HepG2 (cell line): ENCODE results near the gene ACOT2. TPM values are rescaled to one million over a fixed set of nuclear protein-coding genes. Genes with fewer than 3 reads are reported as not detected.

ENCODE experiments used
- ATAC-seq: fragments of 200-7000 bp; cut with Tn5 transposase; 3 replicates; pipeline ENCODE4 v1.9.1; 2020; ENCODE audit warnings: mild to moderate bottlenecking, moderate library complexity
- BruUV-seq: library from RNA; stranded (reverse); fragments of 400-500 nt; replicated peaks from 2 replicates; lab custom pipeline; 2021; lab: Mats Ljungman, UMichigan
- CTCF ChIA-PET: fragments of 300-600 bp; formaldehyde crosslinking; extraction: SDS; loops from one replicate; lab custom pipeline; 2021; ENCODE audit warnings: low total read pairs, inconsistent platforms, low intra/inter-chr PET ratio; lab: Yijun Ruan, JAX
- POLR2A ChIA-PET: fragments of 350-600 bp; sonication (Branson Sonifier 250); formaldehyde crosslinking; loops from one replicate; lab custom pipeline; 2020; ENCODE audit warnings: antibody characterized with exemption, inconsistent platforms; lab: Yijun Ruan, JAX
- DNase-seq: peaks from one replicate; pipeline ENCODE4 v3.0.0-alpha.2; 2015; ENCODE audit warnings: low spot score
- FAIRE-seq: peaks from 3 replicates; lab custom pipeline; 2011; peaks lifted over from hg19 to GRCh38; lab: Jason Lieb, UNC
- H2AFZ ChIP-seq: one replicate; pipeline ENCODE4 v1.6.1; 2011; ENCODE audit warnings: low read length, inconsistent platforms
- H3K27ac ChIP-seq: fragments of 300-600 bp; 3 replicates; pipeline ENCODE4 v1.8.0; 2011; ENCODE audit warnings: mixed run types, mild to moderate bottlenecking, mixed read lengths, low read length, inconsistent platforms; ENCODE audit not compliant: insufficient read depth; ENCODE audit errors: extremely low read length
- H3K27me3 ChIP-seq, 2 experiments: fragments of 200-600 bp in 1 of 2; 2 replicates in 1 of 2; 3 replicates in 1 of 2; pipeline versions ENCODE4 v1.6.0 to v1.8.0; 2011; ENCODE audit warnings: low read length in 2 of 2, mild to moderate bottlenecking in 2 of 2, moderate library complexity in 2 of 2, inconsistent platforms in 1 of 2; ENCODE audit not compliant: insufficient read depth in 2 of 2, control insufficient read depth in 1 of 2
- H3K36me3 ChIP-seq, 2 experiments: fragments of 200-600 bp in 1 of 2; replicated peaks in 1 of 2; 2 replicates in 1 of 2; 3 replicates in 1 of 2; pipeline versions ENCODE4 v1.5.1 to v1.8.0; 2011; ENCODE audit warnings: low read length in 2 of 2, inconsistent platforms in 1 of 2; ENCODE audit not compliant: insufficient read depth in 2 of 2, control insufficient read depth in 1 of 2
- H3K4me1 ChIP-seq: 2 replicates; pipeline ENCODE4 v1.5.1; 2012; ENCODE audit warnings: low read length, inconsistent platforms; ENCODE audit not compliant: insufficient read depth
- H3K4me2 ChIP-seq: 2 replicates; pipeline ENCODE4 v1.6.0; 2011; ENCODE audit warnings: low read depth, low read length, inconsistent platforms
- H3K4me3 ChIP-seq, 3 experiments: fragments of 200-600 bp in 1 of 3; sonication (generic), shearing (Covaris generic) in 1 of 3; replicated peaks in 1 of 3; 2 replicates each; pipeline ENCODE4 v1.5.1; 2011 to 2016; ENCODE audit warnings: low read length in 3 of 3, inconsistent platforms in 2 of 3, low read depth in 2 of 3, mild to moderate bottlenecking in 2 of 3, control low read depth in 1 of 3, mixed read lengths in 1 of 3; ENCODE audit not compliant: insufficient read depth in 1 of 3
- H3K79me2 ChIP-seq: one replicate; pipeline ENCODE4 v1.6.1; 2011; ENCODE audit warnings: low read length, inconsistent platforms; ENCODE audit not compliant: insufficient read depth
- H3K9ac ChIP-seq: 2 replicates; pipeline ENCODE4 v1.6.0; 2011; ENCODE audit warnings: mild to moderate bottlenecking, low read depth, low read length, inconsistent platforms; ENCODE audit not compliant: insufficient read depth
- H3K9me3 ChIP-seq: 2 replicates; pipeline ENCODE4 v1.5.1; 2012; ENCODE audit warnings: mild to moderate bottlenecking, low read length
- H4K20me1 ChIP-seq: 2 replicates; pipeline ENCODE4 v1.6.0; 2011; ENCODE audit warnings: inconsistent platforms, mild to moderate bottlenecking, low read length, moderate library complexity; ENCODE audit not compliant: insufficient read depth
- CHD2 ChIP-seq: IDR thresholded peaks from 2 replicates; pipeline ENCODE4 v1.6.1; 2011; ENCODE audit warnings: low read depth, low read length, improper control_type of control experiment
- MAZ ChIP-seq, 2 experiments: sonication (generic) in 1 of 2; formaldehyde crosslinking in 1 of 2; IDR thresholded peaks; 2 replicates each; pipeline versions ENCODE4 v1.5.0 to v1.6.1; 2012 to 2020; ENCODE audit warnings: low read depth in 2 of 2, mild to moderate bottlenecking in 2 of 2, borderline replicate concordance in 1 of 2, improper control_type of control experiment in 1 of 2, low read length in 1 of 2, missing genetic modification reagents in 1 of 2, moderate library complexity in 1 of 2
- RFX3 ChIP-seq: IDR thresholded peaks from 2 replicates; pipeline ENCODE4 v1.6.1; 2016; ENCODE audit warnings: missing biosample characterization, missing genetic modification reagents
- SP1 ChIP-seq, 2 experiments: fragments of 450-650 bp in 1 of 2; sonication (generic) in 1 of 2; formaldehyde crosslinking in 1 of 2; IDR thresholded peaks; 2 replicates each; pipeline versions ENCODE4 v1.4.0 to v1.6.1; 2016 to 2020; ENCODE audit warnings: missing genetic modification reagents in 1 of 2
- ZBTB40 ChIP-seq, 2 experiments: fragments of 450-650 bp in 1 of 2; sonication (generic) in 1 of 2; formaldehyde crosslinking in 1 of 2; IDR thresholded peaks; 2 replicates each; pipeline versions ENCODE4 v1.6.1 to v1.8.0; 2016 to 2022; ENCODE audit warnings: antibody characterized with exemption in 1 of 2, mild to moderate bottlenecking in 1 of 2, missing genetic modification reagents in 1 of 2
- ZNF747 ChIP-seq: sonication (generic); formaldehyde crosslinking; IDR thresholded peaks from 2 replicates; pipeline ENCODE4 v1.8.1; 2023; ENCODE audit warnings: missing genetic modification reagents, mild to moderate bottlenecking, borderline replicate concordance
- ZNF766 ChIP-seq: sonication (generic); formaldehyde crosslinking; IDR thresholded peaks from 2 replicates; pipeline ENCODE4 v1.5.0; 2020; ENCODE audit warnings: missing genetic modification reagents, borderline replicate concordance
- ZNF781 ChIP-seq: sonication (generic); formaldehyde crosslinking; IDR thresholded peaks from 2 replicates; pipeline ENCODE4 v1.5.1; 2020; ENCODE audit warnings: borderline replicate concordance, mild to moderate bottlenecking, missing genetic modification reagents; ENCODE audit errors: not compliant biosample characterization
- WGBS: methylation state at CpG from one replicate; pipeline ENCODE4 v1.1.6; 2017; ENCODE audit warnings: low lambda C conversion rate; 5-methylcytosine and 5-hydroxymethylcytosine counted together
- in situ Hi-C: cut with HindIII; loops from 2 replicates; pipeline ENCODE4 v1.10.0; 2017; ENCODE audit warnings: low pct_unique_long_range_greater_than_20kb; ENCODE audit not compliant: extremely low pct_ligation_motif_present
- intact Hi-C: fragments of 100-400 bp; cut with micrococcal nuclease; formaldehyde crosslinking; loops from one replicate; pipeline ENCODE4 v1.10.0; 2022; ENCODE audit not compliant: unreplicated experiment
- polyA plus RNA-seq, 8 experiments: library from polyadenylated mRNA; depleted of rRNA in 3 of 8; stranded (reverse) in 7 of 8; unstranded in 1 of 8; fragments of >200 nt; fragmentation: Illumina TruSeq in 4 of 8; extraction: Trizol in 4 of 8; gene quantifications; 2 replicates each; pipeline versions ENCODE4 v1.2.1 to v1.2.3, GENCODE V29; 2011 to 2016; ENCODE audit warnings: low read depth in 4 of 8, missing spikeins in 1 of 8, mixed read lengths in 1 of 8; ENCODE audit not compliant: insufficient read depth in 1 of 8
- total RNA-seq, 5 experiments: library from RNA; depleted of rRNA; stranded (reverse); fragments of >200 nt; fragmentation: Illumina TruSeq; extraction: Trizol; gene quantifications; 2 replicates each; pipeline ENCODE4 v1.2.3, GENCODE V29; 2016; ENCODE audit warnings: low read depth in 1 of 5

ACOT2 gene
- total and polyA plus RNA-seq, 2 of the 13 experiments (the other 11 are each of a cell fraction or from before 2014, with no cell fraction given) = 60.0 to 110 TPM

- Histone ChIP-seq H2AFZ (no peak overlapping the region), H3K4me3 (no peak overlapping the region)
- DNase-seq = no peak
- CTCF ChIA-PET = no interaction called here
- TF ChIP-seq RFX3 (CRISPR knock-in tag) = no peak
- TF ChIP-seq ZNF781 (CRISPR knock-in tag) = no peak
- TF ChIP-seq ZBTB40 (IDR thresholded peaks at IDR 0.05) = no peak
- TF ChIP-seq ZBTB40 (CRISPR knock-in tag; IDR thresholded peaks at IDR 0.05) = no peak
- TF ChIP-seq CHD2 = no peak
- TF ChIP-seq SP1 (IDR thresholded peaks at IDR 0.05) = no peak
- TF ChIP-seq SP1 (CRISPR knock-in tag; IDR thresholded peaks at IDR 0.05) = no peak
- TF ChIP-seq MAZ (IDR thresholded peaks at IDR 0.05; ENCODE audit: borderline replicate concordance, low read depth, low read length) = no peak
- no peak for TF ChIP-seq MAZ (CRISPR knock-in tag; IDR thresholded peaks at IDR 0.05; ENCODE audit: low read depth)
- no peak for TF ChIP-seq ZNF747
- TF ChIP-seq ZNF766 (CRISPR knock-in tag) = no peak
- TF ChIP-seq, all 625 proteins: peak for 0
- intact Hi-C loops (no loop called here), in situ Hi-C loops (no loop called here)
- Histone ChIP-seq H3K27me3 (no peaks in the 10 kb centered on the region), H3K9ac (no peak overlapping the region), H3K27ac (no peak overlapping the region), H3K9me3 (no peaks in the 10 kb centered on the region), H3K4me2 (no peak overlapping the region), H3K36me3 (no peaks in the 10 kb centered on the region), H3K79me2 (no peaks in the 10 kb centered on the region), H4K20me1 (no peaks in the 10 kb centered on the region), H3K4me1 (peaks cover 25% of the 10 kb centered on the region)
- 79% methylated on average over 3 of the region's 3 CpGs for WGBS
- BruUV-seq = no TSS peak
- POLR2A ChIA-PET = no interaction called here
- FAIRE-seq (no peak), ATAC-seq (no peak)
Measured at GRCh38 chr14:73606271-73606670, 37.3 kb downstream of the ACOT2 start.
